Activated CD4-positive, alpha-beta T cell treated with anti-CD3 and anti-CD28 coated beads, Interleukin-2, amount 10 ng/mL, durations not matched to agents 24 days and 14 days (primary cell): Measurements from ENCODE around the gene PHEX. TPM values are rescaled to one million over a fixed set of nuclear protein-coding genes. Genes with fewer than 3 reads are reported as not detected.

Experiments used
- DNase-seq: peaks from one replicate; pipeline ENCODE4 v3.0.0; 2022
- H3K27ac Mint-ChIP-seq: one replicate; pipeline ENCODE4 v1.8.0; 2022; ENCODE audit warnings: mild to moderate bottlenecking, mixed read lengths
- H3K27me3 Mint-ChIP-seq: one replicate; pipeline ENCODE4 v1.8.0; 2022; ENCODE audit warnings: mixed read lengths
- H3K36me3 Mint-ChIP-seq: one replicate; pipeline ENCODE4 v1.8.0; 2022; ENCODE audit warnings: low read depth, mild to moderate bottlenecking, mixed read lengths
- H3K4me1 Mint-ChIP-seq: one replicate; pipeline ENCODE4 v1.8.0; 2021; ENCODE audit warnings: mixed read lengths
- H3K4me3 Mint-ChIP-seq: one replicate; pipeline ENCODE4 v1.8.0; 2022; ENCODE audit warnings: mild to moderate bottlenecking, moderate library complexity, mixed read lengths
- H3K9me3 Mint-ChIP-seq: one replicate; pipeline ENCODE4 v1.8.0; 2021; ENCODE audit warnings: mixed read lengths
- intact Hi-C: fragments of 100-400 bp; cut with micrococcal nuclease; formaldehyde crosslinking; loops from one replicate; pipeline ENCODE4 v1.15.1; 2023
- total RNA-seq: library from RNA; stranded (reverse); gene quantifications from 2 replicates; pipeline ENCODE4 v1.2.3, GENCODE V29; 2022

The PHEX gene
- total RNA-seq, 1 donor from 2014 or later: 13.4 TPM

DNA sequence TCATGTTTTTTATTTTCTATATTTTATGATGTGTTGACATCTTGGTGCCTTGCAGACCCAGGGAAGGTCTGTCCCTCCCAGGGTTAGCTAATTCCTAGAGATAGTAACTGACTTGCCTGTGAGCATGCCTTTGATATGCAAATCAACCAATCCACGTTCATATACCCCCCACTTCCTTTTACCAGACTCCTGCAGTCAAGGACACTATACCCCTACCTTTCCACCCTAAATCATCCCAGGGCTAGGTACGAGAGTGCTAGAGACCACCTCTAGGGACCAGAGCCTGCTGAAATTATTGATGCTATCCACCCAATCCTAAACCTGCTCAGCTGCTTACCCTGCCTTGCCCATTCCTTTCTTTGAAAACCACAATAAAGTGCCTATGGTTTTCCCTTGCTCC, 7.5 kb upstream of the PHEX start:
- Mint-ChIP-seq H3K27me3 (no peaks in the 10 kb centered on the region), H3K4me1 (peaks cover 11% of the 10 kb centered on the region), H3K9me3 (no peaks in the 10 kb centered on the region), H3K4me3 (no peak overlapping the region), H3K27ac (no peak overlapping the region), H3K36me3 (peaks cover 2% of the 10 kb centered on the region)
- DNase-seq: no peak
- intact Hi-C loops: no loop called here

DNA sequence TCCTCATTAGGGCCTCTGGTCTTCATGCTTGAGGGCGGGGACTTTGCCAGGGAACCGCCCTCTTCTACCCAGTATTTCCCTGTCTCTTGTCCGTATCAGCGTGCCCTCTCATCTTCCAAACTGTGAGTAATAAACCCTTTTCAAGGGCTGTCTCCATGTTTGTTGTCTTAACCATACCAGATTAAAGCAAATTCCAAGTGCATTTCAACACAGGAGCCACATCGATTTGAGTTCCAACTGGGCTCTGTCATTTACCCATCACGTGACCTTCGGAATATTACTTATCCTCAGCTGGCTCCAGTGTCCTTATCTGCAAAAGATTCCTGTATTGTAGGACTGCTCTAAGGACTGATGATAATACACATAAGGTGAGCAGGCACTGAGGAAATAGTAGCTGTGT, 6.4 kb upstream of the PHEX start:
- Mint-ChIP-seq H3K9me3 (no peaks in the 10 kb centered on the region), H3K27ac (no peak overlapping the region), H3K4me3 (no peak overlapping the region), H3K36me3 (peaks cover 2% of the 10 kb centered on the region), H3K4me1 (peaks cover 11% of the 10 kb centered on the region), H3K27me3 (no peaks in the 10 kb centered on the region)
- intact Hi-C loops: loop anchor here (5.0 kb wide), 1 partner anchor 37 kb away; no protein-coding TSS in a partner anchor
- DNase-seq: no peak

DNA sequence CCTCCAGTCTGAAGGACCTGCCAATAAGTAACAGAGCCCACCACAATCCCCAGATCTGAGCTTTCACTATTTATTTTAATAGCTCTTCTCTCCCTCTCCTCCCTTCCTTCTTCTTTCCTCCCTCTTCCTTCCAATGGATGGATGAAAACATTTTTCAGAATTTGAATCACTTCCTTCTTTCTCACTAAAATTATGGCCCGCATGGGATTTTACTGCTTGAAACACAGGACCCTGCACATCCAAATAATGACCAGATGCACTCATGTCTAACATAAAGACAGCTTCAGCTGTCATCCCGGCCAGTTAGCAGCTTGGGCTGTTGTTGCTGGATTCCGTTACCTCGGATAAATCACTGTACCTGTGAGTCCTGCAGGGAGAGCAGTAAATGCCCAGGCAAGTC, 5.4 kb upstream of the PHEX start:
- Mint-ChIP-seq H3K4me1 (peaks cover 11% of the 10 kb centered on the region), H3K9me3 (no peaks in the 10 kb centered on the region), H3K36me3 (peaks cover 2% of the 10 kb centered on the region), H3K27ac (no peak overlapping the region), H3K27me3 (no peaks in the 10 kb centered on the region), H3K4me3 (no peak overlapping the region)
- DNase-seq: no peak
- intact Hi-C loops: loop anchor here (1.0 to 5.0 kb wide), 2 partner anchors 36 to 37 kb away; no protein-coding TSS in a partner anchor

DNA sequence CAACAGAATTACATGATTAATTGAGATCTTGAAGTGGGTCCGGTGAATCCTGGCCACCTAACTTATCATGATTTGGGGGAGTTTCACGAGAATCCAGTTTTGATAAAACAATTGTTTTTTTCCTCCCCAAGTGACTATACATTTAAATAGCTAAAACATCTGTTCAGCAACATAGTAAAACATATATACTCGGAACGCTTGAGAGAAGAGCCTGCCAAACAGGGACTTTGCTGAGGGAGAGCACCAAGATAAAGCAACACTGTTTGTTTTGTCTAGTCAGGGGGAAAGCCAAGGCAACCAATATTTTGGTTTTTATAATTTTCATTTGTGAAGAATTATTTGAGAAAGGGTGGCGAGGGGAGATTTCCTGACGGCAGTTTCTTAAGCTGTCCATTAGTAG, 381 bp downstream of the PHEX start:
- H3K4me3 Mint-ChIP-seq: no peak overlapping the region
- peaks cover 1% of the 10 kb centered on the region for H3K36me3 Mint-ChIP-seq
- H3K27ac Mint-ChIP-seq: peak overlapping the region; percentile 71
- no peaks in the 10 kb centered on the region for H3K9me3 Mint-ChIP-seq
- H3K27me3 Mint-ChIP-seq: no peaks in the 10 kb centered on the region
- no peak for DNase-seq
- peaks cover 20% of the 10 kb centered on the region for H3K4me1 Mint-ChIP-seq
- intact Hi-C loops: no loop called here

DNA sequence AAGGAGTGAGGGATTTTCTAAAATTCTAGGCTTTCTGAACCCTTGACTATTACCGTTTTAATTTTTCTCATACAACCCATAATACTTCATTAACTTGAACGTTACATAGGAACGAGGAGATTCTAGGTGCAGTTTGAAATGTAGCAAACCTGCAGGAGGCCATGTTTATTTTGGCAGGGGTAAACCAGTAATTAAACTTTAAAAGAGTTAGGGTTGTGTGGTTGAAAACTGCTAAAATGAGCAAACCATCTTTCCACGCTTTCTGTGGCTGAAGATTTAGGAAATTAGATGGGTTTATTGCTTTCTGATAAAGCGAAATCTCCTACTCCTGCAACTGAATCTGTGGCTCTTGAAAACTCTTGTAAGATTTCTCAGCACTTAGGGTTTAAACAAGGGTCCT, 1.7 kb downstream of the PHEX start:
- intact Hi-C loops: no loop called here
- peak overlapping the region; percentile 26 for H3K4me3 Mint-ChIP-seq
- peaks cover 2% of the 10 kb centered on the region for H3K36me3 Mint-ChIP-seq
- no peaks in the 10 kb centered on the region for H3K9me3 Mint-ChIP-seq
- DNase-seq: no peak
- peaks cover 21% of the 10 kb centered on the region for H3K4me1 Mint-ChIP-seq
- no peaks in the 10 kb centered on the region for H3K27me3 Mint-ChIP-seq
- peak overlapping the region; percentile 71 for H3K27ac Mint-ChIP-seq

DNA sequence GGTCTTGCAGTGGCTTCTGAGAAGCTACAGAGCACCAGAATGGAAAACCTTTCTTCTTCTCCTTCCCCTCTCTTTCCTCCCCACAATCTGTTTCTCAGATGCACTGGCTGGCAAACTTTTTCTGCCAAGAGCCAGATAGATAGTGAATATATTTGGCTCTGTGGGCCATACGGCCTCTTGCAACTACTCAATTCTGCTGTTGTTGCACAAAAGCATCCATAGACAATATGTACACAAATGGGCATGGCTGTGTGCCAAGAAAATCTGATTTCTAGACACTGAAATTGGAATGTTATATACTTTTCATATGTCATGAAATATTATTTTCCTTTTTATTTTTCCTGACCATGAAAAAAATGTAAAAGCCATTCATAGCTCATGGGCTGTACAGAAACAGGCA, 3.1 kb downstream of the PHEX start:
- Mint-ChIP-seq H3K36me3 (peaks cover 2% of the 10 kb centered on the region), H3K4me3 (no peak overlapping the region), H3K9me3 (no peaks in the 10 kb centered on the region), H3K27ac (peak overlapping the region; percentile 25), H3K4me1 (peaks cover 22% of the 10 kb centered on the region), H3K27me3 (no peaks in the 10 kb centered on the region)
- intact Hi-C loops: no loop called here
- DNase-seq: no peak

DNA sequence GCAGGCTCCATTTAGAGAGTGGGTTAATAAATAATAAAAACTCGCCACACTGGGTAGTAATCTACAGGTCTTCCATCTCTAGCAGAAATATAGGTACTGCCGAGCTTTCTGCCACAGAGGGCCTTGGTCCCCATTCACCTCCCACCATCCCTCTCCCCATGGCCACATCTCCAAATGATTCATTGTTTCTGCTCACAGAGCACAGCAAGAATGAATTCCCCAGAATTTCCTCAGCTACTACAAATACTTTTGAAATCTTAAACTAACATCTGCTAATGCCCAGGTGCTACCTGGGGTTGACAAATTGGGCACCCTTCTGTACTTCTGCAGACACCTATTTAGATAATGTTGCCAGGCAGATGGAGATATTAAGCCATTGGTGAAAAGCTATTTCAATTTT, 5.1 kb downstream of the PHEX start:
- H3K27ac Mint-ChIP-seq: peak overlapping the region; percentile 77

DNA sequence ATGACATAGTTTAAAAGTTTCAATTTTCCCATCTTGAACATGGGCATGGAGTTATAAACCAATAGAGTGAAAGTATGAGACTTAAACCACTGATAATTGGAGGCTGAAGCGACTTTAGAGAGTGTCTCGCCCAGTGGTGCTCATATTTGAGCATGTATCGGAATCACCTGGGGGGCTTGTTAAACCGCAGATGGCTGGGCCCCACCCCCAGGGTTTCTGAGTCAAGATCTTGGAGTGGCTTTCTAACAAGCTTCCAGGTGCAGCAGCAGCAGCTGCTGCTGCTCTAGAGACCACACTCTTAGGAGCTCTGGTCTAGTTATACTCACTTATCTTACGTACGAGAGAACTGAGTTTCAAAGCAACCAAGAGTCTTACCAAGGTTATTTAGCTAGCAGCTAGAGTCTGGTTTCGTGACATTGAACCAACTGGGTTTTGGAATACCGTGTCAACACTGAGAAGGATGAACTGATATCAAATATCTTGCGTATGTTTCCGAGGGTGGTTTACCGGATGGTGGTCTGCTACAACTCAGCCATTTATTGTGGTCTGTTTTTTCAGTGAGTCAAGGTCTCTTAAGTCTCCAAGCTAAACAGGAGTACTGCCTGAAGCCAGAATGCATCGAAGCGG, 5.9 kb downstream of the PHEX start:
- Mint-ChIP-seq H3K4me3 (peak overlapping the region; percentile 36), H3K27ac (peak overlapping the region; percentile 77), H3K9me3 (no peaks in the 10 kb centered on the region), H3K27me3 (no peaks in the 10 kb centered on the region), H3K36me3 (peaks cover 6% of the 10 kb centered on the region), H3K4me1 (peaks cover 21% of the 10 kb centered on the region)
- intact Hi-C loops: loop anchor here (1.0 kb wide), 1 partner anchor 22 kb away; no protein-coding TSS in a partner anchor
- DNase-seq: no peak

More for the DNA sequence above, 5.1 kb downstream of the PHEX start:
- no peak for DNase-seq
- Mint-ChIP-seq H3K4me1 (peaks cover 27% of the 10 kb centered on the region), H3K36me3 (peaks cover 6% of the 10 kb centered on the region), H3K27me3 (no peaks in the 10 kb centered on the region), H3K9me3 (no peaks in the 10 kb centered on the region), H3K4me3 (peak overlapping the region; percentile 25)
- intact Hi-C loops: loop anchor here (1.0 kb wide), 1 partner anchor 23 kb away; no protein-coding TSS in a partner anchor

DNA sequence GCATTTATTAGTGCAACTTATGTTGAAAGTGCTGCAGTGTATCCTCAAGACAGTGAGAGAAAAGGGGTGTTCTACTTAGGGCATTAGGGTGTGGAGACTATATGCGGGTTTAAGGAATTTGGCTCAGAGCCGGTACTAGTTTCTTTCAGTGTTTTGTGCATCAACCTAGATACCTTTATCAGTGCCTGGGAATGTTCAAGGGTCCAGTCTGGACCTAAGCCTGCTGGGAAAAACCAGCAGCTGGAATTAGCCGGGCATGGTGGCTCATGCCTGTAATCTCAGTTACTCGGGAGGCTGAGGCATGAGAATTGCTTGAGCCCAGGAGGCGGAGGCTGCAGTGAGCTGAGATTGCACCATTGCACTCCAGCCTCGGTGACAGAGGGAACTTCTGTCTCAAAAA, 7.4 kb downstream of the PHEX start:
- peaks cover 16% of the 10 kb centered on the region for H3K4me1 Mint-ChIP-seq
- peak overlapping the region; percentile 34 for H3K4me3 Mint-ChIP-seq
- no peaks in the 10 kb centered on the region for H3K27me3 Mint-ChIP-seq
- peaks cover 6% of the 10 kb centered on the region for H3K36me3 Mint-ChIP-seq
- DNase-seq: no peak
- H3K9me3 Mint-ChIP-seq: no peaks in the 10 kb centered on the region
- H3K27ac Mint-ChIP-seq: peak overlapping the region; percentile 28
- intact Hi-C loops: no loop called here

DNA sequence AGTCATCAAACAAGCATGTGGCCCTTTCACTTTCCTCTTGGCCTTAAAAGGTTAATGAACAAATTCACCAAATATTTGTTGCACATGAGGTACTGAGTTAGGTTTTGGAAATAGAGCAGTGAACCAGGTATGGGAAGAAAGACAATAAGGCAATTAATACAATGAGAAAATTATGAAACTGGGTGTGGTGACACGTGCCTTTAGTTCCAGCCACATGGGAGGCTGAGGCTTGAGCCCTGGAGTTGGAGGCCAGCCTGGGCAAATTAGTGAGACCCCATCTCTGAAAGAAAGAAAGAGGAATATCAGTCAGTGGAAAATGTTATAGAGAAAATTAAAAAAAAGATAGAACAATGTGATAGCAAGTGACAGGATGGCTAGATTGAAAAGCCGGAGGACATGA, 8.1 kb downstream of the PHEX start:
- Mint-ChIP-seq H3K27me3 (no peaks in the 10 kb centered on the region), H3K36me3 (peaks cover 6% of the 10 kb centered on the region), H3K9me3 (no peaks in the 10 kb centered on the region), H3K4me1 (peaks cover 16% of the 10 kb centered on the region), H3K4me3 (peak overlapping the region; percentile 57), H3K27ac (peak overlapping the region; percentile 36)
- intact Hi-C loops: no loop called here
- no peak for DNase-seq

DNA sequence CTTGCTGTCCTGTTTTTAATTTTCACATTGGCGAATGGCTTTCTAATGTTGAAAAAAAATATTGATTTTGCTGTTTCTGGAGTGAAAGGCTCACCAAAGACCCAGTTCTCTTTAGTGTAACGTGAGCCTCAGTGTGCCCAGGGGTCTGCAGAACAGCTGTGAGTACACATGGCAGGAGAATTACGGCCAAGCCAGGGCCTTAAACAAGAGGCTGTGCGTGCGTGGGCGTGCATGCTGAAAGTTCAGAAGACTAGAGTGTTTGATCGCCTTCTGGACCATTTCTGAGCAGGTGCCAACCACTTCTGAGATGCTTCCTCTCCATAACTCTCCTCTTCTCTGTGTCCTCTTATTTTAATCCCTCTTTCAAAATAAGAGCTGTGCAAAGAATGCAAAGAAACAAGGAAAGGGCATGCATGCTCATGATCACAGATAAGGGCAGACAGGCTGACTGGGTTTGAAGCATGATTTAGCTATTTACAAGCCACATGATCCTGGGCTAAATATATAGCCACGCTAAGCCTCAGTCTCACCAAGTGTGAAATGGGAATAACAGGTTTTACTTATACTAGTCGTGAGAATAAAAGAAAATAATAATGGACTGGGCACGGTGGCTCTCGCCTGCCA, 9.9 kb downstream of the PHEX start:
- Mint-ChIP-seq H3K27ac (peak overlapping the region; percentile 62), H3K9me3 (no peaks in the 10 kb centered on the region), H3K36me3 (peaks cover 7% of the 10 kb centered on the region), H3K4me1 (peaks cover 16% of the 10 kb centered on the region), H3K27me3 (no peaks in the 10 kb centered on the region), H3K4me3 (no peak overlapping the region)
- DNase-seq: no peak
- intact Hi-C loops: no loop called here

DNA sequence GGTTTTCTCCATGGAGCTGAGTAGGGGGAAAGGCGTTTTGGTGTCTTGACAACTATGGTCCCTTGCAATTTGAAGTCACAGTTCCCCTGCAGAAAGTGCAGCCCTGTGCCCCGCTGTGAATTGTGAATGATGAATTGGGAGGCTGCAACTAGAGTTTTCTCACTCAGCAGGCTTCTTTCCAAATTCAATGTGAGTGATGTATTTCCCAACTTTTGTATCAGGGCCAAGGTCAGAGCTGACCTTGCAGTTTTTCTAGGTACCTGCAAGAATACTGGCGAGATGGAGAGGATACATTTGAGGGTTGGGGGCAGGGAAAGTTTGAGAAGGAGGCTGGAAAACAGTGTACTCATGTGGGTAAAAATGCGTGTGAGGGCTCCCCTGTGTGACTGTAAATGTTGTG, 11.7 kb downstream of the PHEX start:
- DNase-seq: no peak
- Mint-ChIP-seq H3K27ac (no peak overlapping the region), H3K9me3 (no peaks in the 10 kb centered on the region), H3K4me1 (peaks cover 6% of the 10 kb centered on the region), H3K27me3 (no peaks in the 10 kb centered on the region), H3K36me3 (peaks cover 13% of the 10 kb centered on the region), H3K4me3 (no peak overlapping the region)
- intact Hi-C loops: no loop called here

DNA sequence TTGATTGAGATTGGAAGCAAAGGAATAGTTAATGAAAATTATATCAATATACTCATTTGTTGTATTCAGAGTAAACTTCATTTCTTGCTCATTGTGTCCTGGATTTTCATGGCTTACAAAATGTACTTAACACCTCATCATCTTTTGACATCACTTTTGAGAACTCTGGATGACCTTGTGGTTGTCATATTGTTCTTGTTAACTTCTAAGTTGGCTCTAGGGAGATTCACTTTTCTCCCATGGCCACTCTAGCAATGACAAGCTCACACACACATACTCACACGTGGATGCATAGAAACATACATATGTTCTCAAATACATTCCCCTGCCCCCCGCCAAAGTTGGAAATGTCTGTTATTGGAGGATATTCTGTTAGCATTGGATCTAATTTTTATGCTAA, 15.3 kb downstream of the PHEX start:
- H3K9me3 Mint-ChIP-seq: no peaks in the 10 kb centered on the region

DNA sequence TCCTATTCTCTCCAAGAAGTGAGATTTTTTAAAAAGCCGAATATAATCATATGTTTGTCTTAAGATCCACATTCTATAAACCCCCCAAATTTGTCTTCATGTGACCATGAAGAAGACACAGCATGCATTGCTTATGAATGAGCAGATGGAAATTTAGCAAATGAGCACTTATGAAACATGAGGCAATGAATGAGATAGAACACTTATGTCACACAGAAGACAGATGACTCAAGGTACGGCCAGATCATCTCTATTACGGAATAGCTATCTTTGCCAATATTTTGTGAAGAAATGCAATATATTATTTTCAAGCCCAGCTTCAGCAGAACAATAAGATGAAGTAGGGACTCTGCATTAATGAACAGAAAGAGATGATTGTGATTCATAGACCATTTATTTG, 21.4 kb downstream of the PHEX start:
- no peak for DNase-seq
- no peaks in the 10 kb centered on the region for H3K9me3 Mint-ChIP-seq
- H3K4me1 Mint-ChIP-seq: peaks cover 7% of the 10 kb centered on the region
- no peaks in the 10 kb centered on the region for H3K27me3 Mint-ChIP-seq
- H3K36me3 Mint-ChIP-seq: peaks cover 3% of the 10 kb centered on the region
- intact Hi-C loops: no loop called here
- no peak overlapping the region for H3K27ac Mint-ChIP-seq
- H3K4me3 Mint-ChIP-seq: no peak overlapping the region

More for the DNA sequence above, 15.3 kb downstream of the PHEX start:
- Mint-ChIP-seq H3K4me1 (no peaks in the 10 kb centered on the region), H3K4me3 (no peak overlapping the region), H3K36me3 (peaks cover 9% of the 10 kb centered on the region), H3K27me3 (no peaks in the 10 kb centered on the region), H3K27ac (no peak overlapping the region)
- no peak for DNase-seq
- intact Hi-C loops: no loop called here
